Mesenchymal stem cell (in vitro differentiated cells and primary cell): ENCODE data around the gene AP3S2.
"Not testable (repeated sequence)": the region's sequence is repeated elsewhere in the genome, so short reads cannot be mapped to it uniquely, and the experiment has no call there.

ENCODE experiments used
- DNase-seq: peaks from one replicate; pipeline ENCODE4 v3.0.0-alpha.2; 2013
- H2AFZ ChIP-seq: one replicate; pipeline ENCODE4 v1.6.1; 2013; ENCODE audit warnings: low read depth, mild to moderate bottlenecking, control low read depth, inconsistent platforms, low read length, moderate library complexity
- H2AK5ac ChIP-seq: 2 replicates; pipeline ENCODE4 v1.6.1; 2013; ENCODE audit warnings: low read length, moderate library complexity, mild to moderate bottlenecking, inconsistent platforms; ENCODE audit not compliant: severe bottlenecking
- H2BK120ac ChIP-seq: one replicate; pipeline ENCODE4 v1.6.1; 2013; ENCODE audit warnings: low read depth, mild to moderate bottlenecking, inconsistent platforms, low read length, moderate library complexity
- H2BK12ac ChIP-seq, 2 experiments: one replicate each; pipeline ENCODE4 v1.6.1; 2013; ENCODE audit warnings: inconsistent platforms in 2 of 2, low read length in 2 of 2, mild to moderate bottlenecking in 2 of 2, moderate library complexity in 2 of 2, control low read depth in 1 of 2
- H2BK15ac ChIP-seq: one replicate; pipeline ENCODE4 v1.6.1; 2013; ENCODE audit warnings: mild to moderate bottlenecking, low read depth, inconsistent platforms; ENCODE audit not compliant: poor library complexity, severe bottlenecking
- H2BK5ac ChIP-seq: 2 replicates; pipeline ENCODE4 v1.6.1; 2013; ENCODE audit warnings: low read depth, mild to moderate bottlenecking, low read length, control low read depth, inconsistent platforms; ENCODE audit not compliant: poor library complexity, severe bottlenecking
- H3K14ac ChIP-seq, 2 experiments: one replicate each; pipeline ENCODE4 v1.6.1; 2013; ENCODE audit warnings: inconsistent platforms in 2 of 2, low read length in 2 of 2, control low read depth in 1 of 2, mild to moderate bottlenecking in 1 of 2, moderate library complexity in 1 of 2
- H3K18ac ChIP-seq, 2 experiments: one replicate each; pipeline ENCODE4 v1.6.1; 2013; ENCODE audit warnings: inconsistent platforms in 2 of 2, low read length in 2 of 2, control low read depth in 1 of 2, low read depth in 1 of 2, mild to moderate bottlenecking in 1 of 2
- H3K23ac ChIP-seq, 2 experiments: one replicate each; pipeline ENCODE4 v1.6.1; 2013; ENCODE audit warnings: inconsistent platforms in 2 of 2, low read length in 2 of 2, mild to moderate bottlenecking in 2 of 2, moderate library complexity in 2 of 2, control low read depth in 1 of 2
- H3K27ac ChIP-seq: 2 replicates; pipeline ENCODE4 v1.5.1; 2013; ENCODE audit warnings: mild to moderate bottlenecking, moderate library complexity, low read length, control low read depth, inconsistent platforms; ENCODE audit not compliant: poor library complexity, severe bottlenecking
- H3K27me3 ChIP-seq, 2 experiments: 2 replicates each; pipeline versions ENCODE4 v1.6.1 to v1.7.0; 2013; ENCODE audit warnings: low read length in 2 of 2, mild to moderate bottlenecking in 2 of 2, moderate library complexity in 2 of 2, control low read depth in 1 of 2, inconsistent platforms in 1 of 2; ENCODE audit not compliant: control insufficient read depth in 1 of 2, insufficient read depth in 1 of 2
- H3K36me3 ChIP-seq, 2 experiments: 2 replicates each; pipeline versions ENCODE4 v1.6.1 to v1.7.0; 2013; ENCODE audit warnings: low read length in 2 of 2, control low read depth in 1 of 2, inconsistent platforms in 1 of 2, low read depth in 1 of 2, mild to moderate bottlenecking in 1 of 2; ENCODE audit not compliant: insufficient read depth in 2 of 2, control insufficient read depth in 1 of 2
- H3K4ac ChIP-seq, 2 experiments: one replicate each; pipeline ENCODE4 v1.6.1; 2013; ENCODE audit warnings: inconsistent platforms in 2 of 2, low read length in 2 of 2, mild to moderate bottlenecking in 2 of 2, moderate library complexity in 2 of 2, control low read depth in 1 of 2, low read depth in 1 of 2
- H3K4me1 ChIP-seq: 2 replicates; pipeline ENCODE4 v1.6.1; 2013; ENCODE audit warnings: low read depth, low read length, control low read depth; ENCODE audit not compliant: control insufficient read depth, insufficient read depth
- H3K4me2 ChIP-seq: 2 replicates; pipeline ENCODE4 v1.6.1; 2013; ENCODE audit warnings: low read length, mild to moderate bottlenecking, inconsistent platforms; ENCODE audit not compliant: poor library complexity, severe bottlenecking
- H3K4me3 ChIP-seq, 2 experiments: 2 replicates each; pipeline versions ENCODE4 v1.5.1 to v1.7.0; 2013; ENCODE audit warnings: low read length in 2 of 2, mild to moderate bottlenecking in 2 of 2, control low read depth in 1 of 2, low read depth in 1 of 2; ENCODE audit not compliant: insufficient read depth in 1 of 2
- H3K79me1 ChIP-seq: replicated peaks from 2 replicates; pipeline ENCODE4 v1.6.1; 2013; ENCODE audit warnings: mild to moderate bottlenecking, control low read depth, low read length, inconsistent platforms; ENCODE audit not compliant: poor library complexity, severe bottlenecking
- H3K9ac ChIP-seq: 2 replicates; pipeline ENCODE4 v1.7.0; 2013; ENCODE audit warnings: mild to moderate bottlenecking, low read length, moderate library complexity
- H3K9me3 ChIP-seq: 2 replicates; pipeline ENCODE4 v1.7.0; 2013; ENCODE audit warnings: mild to moderate bottlenecking, low read length; ENCODE audit not compliant: control insufficient read depth
- H4K8ac ChIP-seq: one replicate; pipeline ENCODE4 v1.6.1; 2013; ENCODE audit warnings: inconsistent platforms, mild to moderate bottlenecking, low read length, moderate library complexity
- H4K91ac ChIP-seq: one replicate; pipeline ENCODE4 v1.6.1; 2013; ENCODE audit warnings: mild to moderate bottlenecking, low read length, inconsistent platforms
- WGBS: methylation state at CpG from one replicate; pipeline ENCODE4 v1.1.7; 2013; ENCODE audit warnings: mixed read lengths; 5-methylcytosine and 5-hydroxymethylcytosine counted together

The AP3S2 gene

GRCh38 chr15:89783861-89784685, 109.7 kb downstream of the AP3S2 start:
- Histone ChIP-seq H4K8ac (no peak overlapping the region), H3K23ac (peak overlapping the region in 1 of 2 experiments; percentile 26), H3K4me3 (peak overlapping the region in 1 of 2 experiments; percentile 4), H3K9ac (peak overlapping the region; percentile 12), H3K18ac (peak overlapping the region in 1 of 2 experiments; percentile 69), H3K9me3 (no peaks in the 10 kb centered on the region), H3K4me1 (peaks cover 4% of the 10 kb centered on the region), H3K36me3 (peaks cover 14 to 49% of the 10 kb centered on the region in 2 experiments), H2AK5ac (no peak overlapping the region), H2AFZ (no peak overlapping the region), H3K79me1 (no peaks in the 10 kb centered on the region), H3K14ac (peak overlapping the region in 1 of 2 experiments; percentile 92), H3K27me3 (no peaks in the 10 kb centered on the region), H4K91ac (peak overlapping the region; percentile 6), H2BK15ac (no peak overlapping the region), H3K4me2 (no peak overlapping the region), H3K4ac (no peak overlapping the region), H2BK120ac (no peak overlapping the region), H3K27ac (no peak overlapping the region), H2BK5ac (no peak overlapping the region), H2BK12ac (no peak overlapping the region)
- peak; percentile 10 for DNase-seq
- WGBS = 75% methylated on average over 15 of the region's 15 CpGs

- no peak overlapping the region for H2AK5ac ChIP-seq
- H4K8ac ChIP-seq = peak overlapping the region; percentile 15
- peaks cover 10 to 41% of the 10 kb centered on the region in 2 experiments for H3K36me3 ChIP-seq
- H3K9ac ChIP-seq = peak overlapping the region; percentile 26
- H2BK5ac ChIP-seq = no peak overlapping the region
- peak overlapping the region in 1 of 2 experiments; percentile 92 for H3K14ac ChIP-seq
- H3K27ac ChIP-seq = no peak overlapping the region
- peak overlapping the region in 1 of 2 experiments; percentile 4 for H3K4me3 ChIP-seq
- DNase-seq = peak; percentile 27
- no peak overlapping the region for H2BK120ac ChIP-seq
- H3K4me2 ChIP-seq = no peak overlapping the region
- H4K91ac ChIP-seq = no peak overlapping the region
- H2BK15ac ChIP-seq = no peak overlapping the region
- no peak overlapping the region for H2BK12ac ChIP-seq
- peak overlapping the region; percentile 28 to 64 for H3K18ac ChIP-seq
- peaks cover 4% of the 10 kb centered on the region for H3K4me1 ChIP-seq
- no peak overlapping the region for H2AFZ ChIP-seq
- H3K4ac ChIP-seq = peak overlapping the region in 1 of 2 experiments; percentile 35
- H3K79me1 ChIP-seq = no peaks in the 10 kb centered on the region
- WGBS = 54% methylated on average over 9 of the region's 14 CpGs
- no peaks in the 10 kb centered on the region for H3K9me3 ChIP-seq
- peak overlapping the region in 1 of 2 experiments; percentile 26 for H3K23ac ChIP-seq
- no peaks in the 10 kb centered on the region for H3K27me3 ChIP-seq
Measured at GRCh38 chr15:89783111-89783860, 110.5 kb downstream of the AP3S2 start.

GRCh38 chr15:89782619-89782950, 111.2 kb downstream of the AP3S2 start:
- H2BK15ac ChIP-seq, H3K79me1 ChIP-seq, H4K8ac ChIP-seq, H4K91ac ChIP-seq, H3K14ac ChIP-seq, H3K4ac ChIP-seq, H3K27ac ChIP-seq, H3K4me2 ChIP-seq, H3K23ac ChIP-seq, H2BK12ac ChIP-seq, H2BK5ac ChIP-seq, H3K18ac ChIP-seq, H3K9ac ChIP-seq, H2BK120ac ChIP-seq, H3K27me3 ChIP-seq, DNase-seq, H3K9me3 ChIP-seq, H2AFZ ChIP-seq, H3K4me1 ChIP-seq, H2AK5ac ChIP-seq: not testable (repeated sequence)
- Histone ChIP-seq H3K36me3 (peaks cover 10 to 34% of the 10 kb centered on the region in 2 experiments), H3K4me3 (peak overlapping the region in 1 of 2 experiments; percentile 31)
- 95% methylated on average over 9 of the region's 9 CpGs for WGBS
